K562 (cell line): ENCODE data around the gene EEFSEC. TPM values are rescaled to one million over a fixed set of nuclear protein-coding genes. Genes with fewer than 3 reads are reported as not detected.

Experiments
- DIDO1 ChIP-seq: fragments of 450-650 bp; IDR thresholded peaks from 2 replicates; pipeline ENCODE4 v1.6.1; 2016; ENCODE audit warnings: low read depth, missing biosample characterization, missing genetic modification characterization
- MGA ChIP-seq: fragments of 450-650 bp; IDR thresholded peaks from 2 replicates; pipeline ENCODE4 v1.6.1; 2016; ENCODE audit warnings: mild to moderate bottlenecking, moderate library complexity
- MXI1 ChIP-seq: IDR thresholded peaks from 2 replicates; pipeline ENCODE4 v1.6.1; 2011; ENCODE audit warnings: low read depth, mild to moderate bottlenecking, improper control_type of control experiment, low read length
- RAD21 ChIP-seq, 2 experiments: fragments of 250-450 bp in 1 of 2; fragments of 450-650 bp in 1 of 2; sonication (Bioruptor Pico) in 1 of 2; formaldehyde crosslinking in 1 of 2; IDR thresholded peaks in 1 of 2; conservative IDR thresholded peaks in 1 of 2; 2 replicates each; pipeline versions ENCODE4 v1.4.0 to v1.8.0; 2020 to 2022; ENCODE audit warnings: mild to moderate bottlenecking in 2 of 2, moderate library complexity in 1 of 2
- SMAD3 ChIP-seq: fragments of 450-650 bp; formaldehyde crosslinking; conservative IDR thresholded peaks from 2 replicates; pipeline ENCODE4 v1.4.0; 2020; ENCODE audit warnings: mild to moderate bottlenecking
- ZC3H11A ChIP-seq: IDR thresholded peaks from 2 replicates; pipeline ENCODE4 v1.6.1; 2012; ENCODE audit warnings: low read depth, low read length, improper control_type of control experiment
- ZKSCAN1 ChIP-seq: fragments of 150-350 bp; IDR thresholded peaks from 2 replicates; pipeline ENCODE4 v1.6.1; 2016; ENCODE audit warnings: low read depth, low read length
- ZNF23 ChIP-seq: fragments of 250-450 bp; sonication (Bioruptor Pico); IDR thresholded peaks from 2 replicates; pipeline ENCODE4 v1.4.0; 2020; ENCODE audit warnings: mild to moderate bottlenecking
- polyA plus RNA-seq, 8 experiments: library from polyadenylated mRNA; depleted of rRNA in 4 of 8; stranded (reverse) in 5 of 8; unstranded in 3 of 8; fragments of >200 nt; fragmentation: Nextera tagmentation in 2 of 8; fragmentation: Illumina TruSeq in 1 of 8; extraction: Ambion mirVana in 2 of 8; extraction: Trizol in 1 of 8; gene quantifications; 2 replicates each; pipeline versions ENCODE4 v1.2.1 to v1.2.3, GENCODE V29; 2011 to 2014; ENCODE audit warnings: inconsistent platforms in 1 of 8, missing spikeins in 1 of 8
- total RNA-seq, 7 experiments: library from RNA; depleted of rRNA in 6 of 7; stranded (reverse); fragments of >200 nt in 6 of 7; fragmentation: Illumina TruSeq in 2 of 7; extraction: Trizol in 2 of 7; gene quantifications; 2 replicates each; pipeline versions ENCODE4 v1.2.1 to v1.2.3, GENCODE V29; 2011 to 2021; ENCODE audit warnings: low replicate concordance in 1 of 7
- TF ChIP-seq, protein P1 (sequence below): sonication (generic); formaldehyde crosslinking; IDR thresholded peaks from 2 replicates; pipeline ENCODE4 v1.8.1; 2023; ENCODE audit warnings: mild to moderate bottlenecking, missing genetic modification reagents, moderate library complexity
- TF ChIP-seq, protein P2 (sequence below): IDR thresholded peaks from 3 replicates; pipeline ENCODE4 v1.6.1; 2011; ENCODE audit warnings: borderline replicate concordance, mild to moderate bottlenecking, moderate library complexity; ENCODE audit not compliant: insufficient read length; ENCODE audit errors: extremely low read depth

Gene EEFSEC
- total and polyA plus RNA-seq, 9 of the 15 experiments (the other 6 are each of a cell fraction or from before 2014, with no cell fraction given): 0.35 to 11.8 (median 7.7) TPM

DNA sequence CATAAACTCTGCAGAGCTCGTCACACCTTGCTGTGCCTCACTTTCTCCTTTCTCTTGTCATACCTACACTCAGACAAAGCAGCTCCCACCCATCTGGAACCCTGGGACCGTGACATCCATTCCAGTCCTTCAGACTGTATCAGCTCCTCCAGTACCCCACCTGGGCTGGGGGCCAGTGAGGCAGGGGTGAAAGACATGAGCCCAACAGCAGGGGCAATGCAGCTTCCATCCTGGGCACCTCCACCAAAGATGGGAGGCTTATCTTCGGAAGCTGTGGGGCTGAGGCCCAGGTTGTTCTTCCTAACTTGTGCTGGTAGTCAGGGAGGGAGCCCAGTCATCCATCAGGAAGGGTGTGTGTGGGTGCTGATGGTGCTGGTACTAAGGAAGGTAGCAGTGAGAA lies 109.2 kb downstream of the EEFSEC start (continued):
- TF ChIP-seq MGA (no peak), ZKSCAN1 (no peak), RAD21 (CRISPR knock-in tag; conservative IDR thresholded peaks at IDR 0.05 in 1 of 2, IDR thresholded peaks at IDR 0.05 in 1 of 2) (no peak), MXI1 (no peak), DIDO1 (tag) (no peak), ZC3H11A (no peak), ZNF23 (no peak), SMAD3 (CRISPR knock-in tag) (no peak)
- TF ChIP-seq, protein P1, sequence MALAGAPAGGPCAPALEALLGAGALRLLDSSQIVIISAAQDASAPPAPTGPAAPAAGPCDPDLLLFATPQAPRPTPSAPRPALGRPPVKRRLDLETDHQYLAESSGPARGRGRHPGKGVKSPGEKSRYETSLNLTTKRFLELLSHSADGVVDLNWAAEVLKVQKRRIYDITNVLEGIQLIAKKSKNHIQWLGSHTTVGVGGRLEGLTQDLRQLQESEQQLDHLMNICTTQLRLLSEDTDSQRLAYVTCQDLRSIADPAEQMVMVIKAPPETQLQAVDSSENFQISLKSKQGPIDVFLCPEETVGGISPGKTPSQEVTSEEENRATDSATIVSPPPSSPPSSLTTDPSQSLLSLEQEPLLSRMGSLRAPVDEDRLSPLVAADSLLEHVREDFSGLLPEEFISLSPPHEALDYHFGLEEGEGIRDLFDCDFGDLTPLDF (CRISPR knock-in tag): no peak
- TF ChIP-seq, protein P2, sequence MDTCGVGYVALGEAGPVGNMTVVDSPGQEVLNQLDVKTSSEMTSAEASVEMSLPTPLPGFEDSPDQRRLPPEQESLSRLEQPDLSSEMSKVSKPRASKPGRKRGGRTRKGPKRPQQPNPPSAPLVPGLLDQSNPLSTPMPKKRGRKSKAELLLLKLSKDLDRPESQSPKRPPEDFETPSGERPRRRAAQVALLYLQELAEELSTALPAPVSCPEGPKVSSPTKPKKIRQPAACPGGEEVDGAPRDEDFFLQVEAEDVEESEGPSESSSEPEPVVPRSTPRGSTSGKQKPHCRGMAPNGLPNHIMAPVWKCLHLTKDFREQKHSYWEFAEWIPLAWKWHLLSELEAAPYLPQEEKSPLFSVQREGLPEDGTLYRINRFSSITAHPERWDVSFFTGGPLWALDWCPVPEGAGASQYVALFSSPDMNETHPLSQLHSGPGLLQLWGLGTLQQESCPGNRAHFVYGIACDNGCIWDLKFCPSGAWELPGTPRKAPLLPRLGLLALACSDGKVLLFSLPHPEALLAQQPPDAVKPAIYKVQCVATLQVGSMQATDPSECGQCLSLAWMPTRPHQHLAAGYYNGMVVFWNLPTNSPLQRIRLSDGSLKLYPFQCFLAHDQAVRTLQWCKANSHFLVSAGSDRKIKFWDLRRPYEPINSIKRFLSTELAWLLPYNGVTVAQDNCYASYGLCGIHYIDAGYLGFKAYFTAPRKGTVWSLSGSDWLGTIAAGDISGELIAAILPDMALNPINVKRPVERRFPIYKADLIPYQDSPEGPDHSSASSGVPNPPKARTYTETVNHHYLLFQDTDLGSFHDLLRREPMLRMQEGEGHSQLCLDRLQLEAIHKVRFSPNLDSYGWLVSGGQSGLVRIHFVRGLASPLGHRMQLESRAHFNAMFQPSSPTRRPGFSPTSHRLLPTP: no peak
